AG09319 (cell line): ENCODE data around the gene SGMS1.

Experiments
- DNase-seq: peaks from one replicate; pipeline ENCODE4 v3.0.0-alpha.2; 2010; ENCODE audit warnings: low read depth; ENCODE audit errors: extremely low read depth
- TF ChIP-seq, protein P1 (sequence below): IDR thresholded peaks from 2 replicates; pipeline ENCODE4 v1.5.1; 2011; ENCODE audit warnings: low read depth, mild to moderate bottlenecking, inconsistent platforms, low read length, moderate library complexity

SGMS1 gene

DNA sequence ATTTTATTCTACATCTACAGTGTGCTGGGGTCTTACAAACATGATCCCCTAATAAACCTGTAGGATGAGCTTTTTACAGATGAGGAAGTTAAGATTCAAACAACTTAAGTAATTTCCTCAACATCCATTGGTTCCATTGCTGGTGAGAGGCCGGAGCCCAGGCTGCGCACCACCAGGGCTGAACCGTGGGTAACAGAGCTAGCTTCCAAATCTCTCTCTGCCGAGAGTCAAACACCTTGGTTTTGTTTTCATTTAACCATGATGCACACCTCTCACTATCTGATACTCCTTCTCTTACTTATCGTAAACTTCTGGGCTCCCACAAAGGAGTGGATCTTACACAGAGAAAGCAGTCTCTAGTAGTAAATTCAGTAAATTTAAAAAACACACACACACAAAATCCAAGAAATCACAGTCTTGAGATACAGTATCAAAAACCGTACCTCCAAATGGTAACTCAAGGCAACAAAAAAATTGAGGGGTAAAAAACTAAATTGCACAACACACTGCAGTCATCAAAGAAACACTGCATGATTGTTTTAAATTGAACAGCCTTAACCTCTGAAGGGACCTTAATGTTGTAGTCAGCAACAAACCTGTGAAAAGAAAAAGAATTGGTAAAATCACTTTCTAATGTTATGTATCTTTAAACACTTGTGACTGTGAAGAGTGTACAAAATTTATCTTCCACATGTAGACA lies 20.5 kb downstream of the SGMS1 start:
- no peak for DNase-seq
- TF ChIP-seq, protein P1, sequence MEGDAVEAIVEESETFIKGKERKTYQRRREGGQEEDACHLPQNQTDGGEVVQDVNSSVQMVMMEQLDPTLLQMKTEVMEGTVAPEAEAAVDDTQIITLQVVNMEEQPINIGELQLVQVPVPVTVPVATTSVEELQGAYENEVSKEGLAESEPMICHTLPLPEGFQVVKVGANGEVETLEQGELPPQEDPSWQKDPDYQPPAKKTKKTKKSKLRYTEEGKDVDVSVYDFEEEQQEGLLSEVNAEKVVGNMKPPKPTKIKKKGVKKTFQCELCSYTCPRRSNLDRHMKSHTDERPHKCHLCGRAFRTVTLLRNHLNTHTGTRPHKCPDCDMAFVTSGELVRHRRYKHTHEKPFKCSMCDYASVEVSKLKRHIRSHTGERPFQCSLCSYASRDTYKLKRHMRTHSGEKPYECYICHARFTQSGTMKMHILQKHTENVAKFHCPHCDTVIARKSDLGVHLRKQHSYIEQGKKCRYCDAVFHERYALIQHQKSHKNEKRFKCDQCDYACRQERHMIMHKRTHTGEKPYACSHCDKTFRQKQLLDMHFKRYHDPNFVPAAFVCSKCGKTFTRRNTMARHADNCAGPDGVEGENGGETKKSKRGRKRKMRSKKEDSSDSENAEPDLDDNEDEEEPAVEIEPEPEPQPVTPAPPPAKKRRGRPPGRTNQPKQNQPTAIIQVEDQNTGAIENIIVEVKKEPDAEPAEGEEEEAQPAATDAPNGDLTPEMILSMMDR: no peak

DNA sequence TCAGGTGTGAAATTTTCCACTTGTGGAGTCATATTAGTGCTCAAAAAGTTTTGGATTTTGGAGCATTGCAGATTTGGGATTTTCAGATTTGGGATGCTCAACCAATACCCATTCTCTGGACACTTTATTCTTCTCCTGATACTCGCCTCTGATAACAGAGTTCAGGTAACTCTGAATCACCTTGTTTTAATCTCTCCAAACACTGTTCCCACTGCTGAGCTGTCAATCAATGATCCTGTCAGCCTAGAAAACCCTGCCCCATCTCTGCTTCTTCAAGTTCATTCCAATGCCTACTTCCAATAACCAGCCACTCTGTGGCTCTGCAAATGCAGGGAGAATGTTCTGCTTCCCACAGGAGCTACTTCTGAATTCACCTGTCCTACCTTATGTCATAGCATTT lies 21.8 kb downstream of the SGMS1 start:
- TF ChIP-seq, protein P1: no peak
- DNase-seq: no peak

DNA sequence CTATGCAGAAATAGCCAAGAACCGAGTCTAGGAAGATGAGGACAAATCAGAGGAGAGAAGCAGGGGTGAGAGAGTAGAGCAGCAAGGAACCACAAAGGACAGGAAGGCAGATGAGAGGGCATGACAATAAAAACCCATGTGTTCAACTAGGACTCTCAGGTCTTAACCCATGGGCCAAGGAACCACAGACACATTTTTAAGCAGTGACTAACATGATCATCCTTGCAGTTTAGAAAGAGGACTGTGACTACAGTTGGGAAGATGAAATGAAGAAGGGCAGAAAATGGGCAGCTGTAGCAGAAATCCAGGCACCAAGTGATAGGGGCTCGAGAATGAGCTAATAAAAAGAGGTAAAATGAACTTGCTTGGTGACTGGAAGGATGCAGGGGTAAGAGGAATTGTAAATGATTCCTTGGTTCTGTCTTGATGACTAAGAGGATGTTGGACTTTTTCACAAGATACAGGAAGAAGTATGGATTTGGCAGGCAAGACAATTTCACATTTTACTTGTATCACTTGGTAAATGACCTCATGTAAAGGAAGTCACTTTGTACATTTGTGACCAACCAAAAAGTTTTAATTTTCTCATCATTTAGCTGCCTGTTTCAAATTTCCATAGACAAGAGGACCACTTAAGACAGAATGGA lies 22.8 kb downstream of the SGMS1 start:
- no peak for DNase-seq
- TF ChIP-seq, protein P1: no peak

DNA sequence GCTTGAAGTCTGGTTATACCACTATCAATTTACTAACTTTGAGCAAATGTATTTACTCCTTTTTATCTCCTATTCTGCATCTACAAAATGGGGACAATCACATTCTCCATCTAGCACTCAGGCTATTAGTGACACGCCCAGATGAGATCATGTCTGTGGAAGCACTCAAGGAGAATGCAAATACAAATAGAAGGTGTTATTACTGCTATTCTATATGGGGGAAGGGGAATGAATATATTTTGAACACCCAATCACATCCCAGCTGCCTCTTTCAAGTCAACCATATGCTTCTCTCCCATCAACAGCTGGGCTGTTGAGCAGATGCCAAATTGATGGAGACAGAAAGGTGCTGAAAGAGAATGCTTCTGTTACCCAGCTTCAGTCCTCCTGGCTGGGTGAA lies 23.5 kb downstream of the SGMS1 start:
- TF ChIP-seq, protein P1: no peak
- DNase-seq: no peak

DNA sequence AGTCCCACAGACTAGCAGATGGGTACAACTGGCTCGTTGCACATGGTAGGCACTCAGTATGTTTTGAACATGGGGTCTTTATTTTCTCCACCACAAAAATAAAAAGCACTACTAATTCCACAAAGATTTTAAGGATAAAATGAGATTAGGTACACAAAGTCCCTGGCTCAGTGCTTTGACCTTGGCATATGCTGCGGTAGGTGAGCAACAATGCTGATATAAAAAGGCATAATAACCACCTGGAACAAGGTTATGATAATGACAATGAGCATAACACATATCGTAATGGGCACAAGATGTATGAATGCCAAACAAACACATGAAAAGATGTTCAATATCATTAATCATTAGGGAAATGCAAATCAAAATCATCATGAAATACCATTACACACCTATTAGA lies 26.9 kb downstream of the SGMS1 start:
- DNase-seq: no peak
- TF ChIP-seq, protein P1: no peak

DNA sequence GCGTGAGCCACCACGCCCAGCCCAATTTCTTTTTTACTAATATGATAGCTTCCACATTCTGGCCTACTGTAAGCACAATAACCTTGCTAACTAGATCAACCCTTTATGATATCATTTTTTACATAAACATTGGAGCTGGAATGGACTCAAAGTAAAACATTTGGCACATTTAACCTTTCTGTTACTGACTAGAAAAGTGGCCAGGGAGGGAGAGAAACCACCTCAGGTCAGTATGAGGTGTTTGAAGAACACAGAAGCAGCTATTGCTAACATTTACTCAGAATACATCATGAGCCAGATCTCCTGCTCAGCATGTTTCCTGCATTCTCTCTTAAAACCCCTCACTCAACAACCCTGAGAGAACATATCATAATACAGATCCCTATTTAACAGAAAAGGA lies 27.3 kb downstream of the SGMS1 start:
- DNase-seq: no peak
- TF ChIP-seq, protein P1: no peak

DNA sequence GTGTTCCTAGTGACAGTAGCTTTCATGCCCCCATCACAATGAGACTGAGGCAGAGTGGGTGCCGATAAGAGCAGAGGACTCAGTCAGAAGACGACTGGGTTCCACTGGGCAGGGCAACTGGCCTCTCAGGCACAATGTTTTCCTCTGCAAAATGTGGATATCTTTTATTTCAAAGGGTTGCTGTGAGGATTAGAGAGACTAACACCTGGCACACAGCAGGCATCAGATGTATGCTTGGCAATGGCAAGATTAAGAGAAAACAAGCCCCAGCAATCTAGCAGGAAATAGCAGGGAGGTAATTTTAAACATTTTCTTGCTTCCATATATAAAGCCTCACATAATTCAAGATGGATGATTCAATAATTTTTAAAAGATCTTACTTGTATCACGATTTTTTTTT lies 28.0 kb downstream of the SGMS1 start:
- TF ChIP-seq, protein P1: no peak
- DNase-seq: no peak
